NCI-H2196 treated with DMSO at 0.1 percent for 48 hours (cell line): ENCODE measurements around the gene TNFRSF21.
"Not testable (repeated sequence)": the region's sequence is repeated elsewhere in the genome, so short reads cannot be mapped to it uniquely, and the experiment has no call there.

ENCODE experiments used
- DNase-seq: peaks from one replicate; lab custom pipeline; 2025; ENCODE audit not compliant: unreplicated experiment; lab: John Stamatoyannopoulos, UW

TNFRSF21 gene

GRCh38 chr6:47228093-47228492 is 81.6 kb downstream of the TNFRSF21 start:
- not testable (repeated sequence) for DNase-seq

DNA sequence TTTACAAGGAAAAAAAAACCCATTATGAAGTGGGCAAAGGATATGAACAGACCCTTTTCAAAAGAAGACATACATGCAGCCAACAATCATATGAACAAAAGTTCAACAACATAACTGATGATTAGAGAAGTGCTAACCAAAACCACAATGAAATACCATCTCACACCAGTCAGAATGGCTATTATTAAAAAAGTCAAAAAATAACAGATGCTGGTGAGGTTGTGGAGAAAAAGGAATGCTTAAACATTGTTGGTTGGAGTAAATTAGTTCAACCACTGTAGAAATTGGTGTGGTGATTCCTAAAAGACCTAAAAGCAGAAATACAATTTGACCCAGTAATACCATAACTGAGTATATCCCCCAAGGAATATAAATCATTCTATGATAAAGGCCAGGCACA is 86.5 kb downstream of the TNFRSF21 start:
- not testable (repeated sequence) for DNase-seq

DNA sequence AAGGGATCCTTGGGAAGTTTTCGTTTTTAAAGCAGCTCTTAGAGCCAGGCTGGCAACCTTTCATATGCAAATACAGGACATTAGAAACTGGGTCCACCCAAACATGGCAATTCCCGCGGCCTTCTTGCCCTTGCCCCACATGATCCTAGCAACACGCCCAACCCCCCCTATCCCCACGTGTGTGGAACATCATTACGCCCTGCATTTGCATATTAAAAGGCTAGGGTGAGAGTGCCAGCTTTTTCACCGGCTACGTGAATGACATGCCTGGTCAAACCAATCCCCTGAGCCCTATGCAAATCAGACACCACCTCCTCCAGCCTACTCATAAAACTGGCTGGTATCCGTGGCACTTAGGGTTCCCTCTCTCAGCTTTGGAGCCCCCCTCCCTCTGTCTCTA is 88.1 kb downstream of the TNFRSF21 start:
- DNase-seq = no peak

GRCh38 chr6:47209632-47210031 is 100.1 kb downstream of the TNFRSF21 start:
- no peak for DNase-seq

- no peak for DNase-seq
Observed at GRCh38 chr6:47207261-47207660, 102.4 kb downstream of the TNFRSF21 start.

DNA sequence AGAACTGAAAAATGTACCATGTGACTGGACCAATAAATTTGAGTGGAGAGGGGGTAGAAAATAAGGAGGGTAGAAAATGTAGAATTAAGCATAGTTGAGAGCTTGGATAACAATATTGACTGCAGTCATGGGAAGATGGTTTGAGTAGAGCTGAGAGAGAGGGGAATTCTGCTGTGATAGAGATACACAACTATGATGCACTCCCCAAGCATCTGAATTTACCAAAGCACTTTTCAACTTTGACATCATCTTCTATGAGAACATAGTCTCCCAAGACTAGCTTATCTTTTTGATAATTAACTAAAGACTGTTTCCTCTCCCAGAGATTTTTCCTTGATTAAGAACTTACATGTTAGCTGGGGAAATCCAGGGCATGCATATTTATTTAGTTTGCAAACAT is 103.1 kb downstream of the TNFRSF21 start:
- no peak for DNase-seq

DNA sequence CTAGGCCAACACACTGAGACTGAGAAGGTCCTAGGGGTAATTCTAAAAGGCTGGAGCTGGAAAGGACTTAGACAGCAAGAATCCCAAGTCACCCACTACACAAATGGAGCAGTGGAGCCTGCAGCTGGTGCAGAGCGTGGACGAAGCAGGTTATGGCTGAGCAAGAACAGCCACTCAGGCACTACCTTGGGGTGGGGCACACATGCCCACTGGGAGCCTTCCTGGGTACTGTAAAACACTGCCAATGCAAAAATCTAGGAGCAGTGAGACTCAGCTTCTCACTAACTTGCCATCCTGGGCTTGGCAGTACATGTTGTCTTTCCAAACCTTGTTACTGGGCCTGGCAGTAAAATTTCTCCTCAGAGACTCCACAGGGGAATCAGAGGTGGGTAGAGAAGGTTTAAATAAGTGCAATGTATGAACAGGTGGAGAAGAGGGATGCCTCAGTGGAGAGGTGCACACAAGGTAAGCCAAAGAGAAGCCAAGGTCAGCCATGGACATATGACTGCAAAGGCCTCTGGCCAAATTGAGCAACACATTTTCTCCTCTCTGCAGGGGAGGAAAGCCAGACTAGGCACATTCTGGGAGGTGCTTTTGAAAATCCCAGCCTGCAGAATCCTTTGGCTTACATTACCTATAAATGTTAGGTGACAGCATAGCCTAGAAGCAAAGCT is 105.6 kb downstream of the TNFRSF21 start:
- no peak for DNase-seq

GRCh38 chr6:47203266-47203937 is 106.3 kb downstream of the TNFRSF21 start:
- DNase-seq = no peak

- DNase-seq = no peak
Observed at GRCh38 chr6:47202644-47203205, 107.0 kb downstream of the TNFRSF21 start.

DNA sequence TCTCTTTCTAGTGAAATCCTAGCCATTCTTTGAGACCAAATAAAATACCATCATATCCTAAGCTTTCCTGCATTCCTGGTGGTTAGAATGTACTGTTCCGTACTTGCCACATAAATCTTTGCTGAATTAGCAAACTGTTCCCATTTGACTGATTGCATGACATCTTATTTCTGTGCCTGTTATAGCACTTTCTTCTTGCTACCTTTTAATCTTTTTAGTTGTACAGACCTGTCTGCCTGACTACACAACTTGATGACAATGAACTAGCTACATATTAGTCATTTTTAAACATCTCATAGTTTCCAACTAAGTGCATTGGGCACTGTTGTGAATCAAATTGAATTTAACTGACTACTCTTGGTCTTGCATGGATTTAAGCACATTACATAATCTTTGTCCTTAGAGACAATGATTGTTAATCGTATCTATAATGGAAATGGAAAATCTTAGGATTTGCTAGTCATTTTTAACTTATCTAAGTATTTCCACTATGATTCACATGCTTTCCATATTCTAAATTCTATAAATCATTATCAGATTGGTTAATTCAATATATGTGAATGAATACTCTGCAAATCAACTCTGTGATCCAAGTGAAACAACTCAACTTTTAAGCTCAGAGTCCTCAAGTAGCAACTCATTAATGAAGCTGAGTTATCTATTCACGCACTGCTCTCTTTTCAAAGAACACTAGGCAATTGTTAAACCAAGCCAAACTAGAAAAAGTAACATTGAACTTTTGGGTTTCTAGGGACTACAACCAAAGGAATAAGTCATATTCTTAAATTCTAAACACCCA is 109.0 kb downstream of the TNFRSF21 start:
- no peak for DNase-seq

DNA sequence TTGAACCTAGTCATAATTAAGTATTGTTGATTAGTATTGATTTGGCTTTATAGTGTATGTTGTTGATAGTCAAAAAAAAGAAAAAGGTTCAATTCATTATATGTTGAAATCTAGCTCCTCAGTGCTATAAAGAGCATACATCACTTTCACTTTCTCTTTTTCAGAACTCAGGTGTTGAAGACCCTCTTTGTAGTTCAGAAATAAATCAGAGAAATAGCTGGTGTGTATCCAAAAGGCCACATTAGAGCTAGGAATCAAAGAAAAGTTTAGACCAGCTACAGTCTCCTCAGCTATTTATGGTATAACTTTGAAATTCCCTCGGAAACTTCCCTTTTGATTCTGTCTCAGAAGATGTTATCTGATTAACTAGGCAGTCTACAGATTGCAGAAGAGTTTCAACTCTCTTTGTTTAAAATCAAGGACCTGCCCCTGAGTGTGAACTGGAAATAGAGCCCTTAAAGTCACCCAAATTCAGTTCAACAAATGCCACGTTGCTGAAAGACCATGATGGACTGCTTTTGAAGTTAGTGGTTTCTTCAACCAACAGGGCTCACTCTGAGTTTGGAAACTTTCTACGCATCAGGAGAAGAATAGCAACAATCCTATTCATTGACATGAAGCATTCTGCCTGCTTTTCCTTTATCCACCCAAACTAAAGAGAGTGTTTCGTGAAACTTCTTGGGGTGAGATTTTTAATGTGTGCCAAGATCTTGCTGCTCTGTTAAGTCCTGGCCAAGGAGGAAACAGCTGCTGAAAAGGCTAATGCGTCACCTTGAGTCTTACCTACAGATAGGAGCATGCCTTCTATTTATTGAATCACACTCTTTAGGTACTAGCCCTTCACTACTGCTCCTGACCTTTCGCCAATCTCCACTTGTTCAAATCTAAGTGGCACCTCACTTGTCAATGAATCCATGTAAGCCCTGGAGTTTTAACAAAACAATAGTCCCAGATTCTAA is 111.7 kb downstream of the TNFRSF21 start:
- DNase-seq = no peak

DNA sequence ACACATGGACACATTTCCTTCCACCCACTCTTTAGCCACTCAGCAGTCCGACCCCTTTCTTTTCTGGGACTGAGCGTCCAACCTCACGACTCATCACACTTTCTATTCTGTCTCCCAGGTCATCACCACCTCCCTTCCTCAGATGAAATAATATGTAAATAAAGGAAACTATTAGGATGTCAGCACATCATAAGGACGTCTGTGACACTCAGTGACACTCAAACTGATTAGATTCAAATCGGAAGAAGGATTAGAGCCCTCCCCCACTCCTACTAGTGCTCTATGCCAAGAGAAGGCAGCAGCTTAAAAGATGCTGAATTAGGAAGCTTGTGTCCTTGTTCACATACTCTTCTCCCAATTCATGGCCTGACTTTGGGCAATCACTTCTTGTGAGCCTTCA is 113.6 kb downstream of the TNFRSF21 start:
- DNase-seq = no peak

DNA sequence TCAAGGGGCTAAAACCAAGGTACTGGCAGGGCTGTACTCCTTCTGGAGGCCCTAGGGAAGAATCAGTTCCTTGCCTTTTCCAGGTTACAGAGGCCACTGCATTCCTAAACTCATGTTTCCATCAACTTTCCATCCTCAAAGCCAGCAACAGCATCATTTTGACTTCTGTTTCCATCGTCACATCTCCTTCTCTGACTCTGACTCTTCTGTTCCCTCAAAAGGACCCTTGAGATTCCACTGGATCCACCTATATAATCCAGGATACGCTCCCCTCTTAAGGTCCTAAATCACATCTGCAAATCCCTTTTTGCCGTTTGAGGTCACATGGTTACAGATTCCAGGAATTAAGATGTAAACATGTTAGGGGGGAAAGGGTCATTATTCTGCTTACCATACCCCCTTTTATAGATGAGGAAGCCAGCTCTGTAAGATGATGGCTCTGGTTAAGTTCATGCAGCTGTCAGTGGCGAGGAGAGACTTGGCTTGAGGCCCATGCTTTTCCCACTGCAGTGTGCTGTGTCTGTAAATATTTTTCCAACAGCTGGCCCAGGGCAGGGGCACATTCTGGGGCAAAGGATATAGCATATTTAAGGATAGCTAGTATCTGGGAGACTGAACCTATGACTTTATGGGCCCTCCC is 114.6 kb downstream of the TNFRSF21 start:
- DNase-seq = no peak

DNA sequence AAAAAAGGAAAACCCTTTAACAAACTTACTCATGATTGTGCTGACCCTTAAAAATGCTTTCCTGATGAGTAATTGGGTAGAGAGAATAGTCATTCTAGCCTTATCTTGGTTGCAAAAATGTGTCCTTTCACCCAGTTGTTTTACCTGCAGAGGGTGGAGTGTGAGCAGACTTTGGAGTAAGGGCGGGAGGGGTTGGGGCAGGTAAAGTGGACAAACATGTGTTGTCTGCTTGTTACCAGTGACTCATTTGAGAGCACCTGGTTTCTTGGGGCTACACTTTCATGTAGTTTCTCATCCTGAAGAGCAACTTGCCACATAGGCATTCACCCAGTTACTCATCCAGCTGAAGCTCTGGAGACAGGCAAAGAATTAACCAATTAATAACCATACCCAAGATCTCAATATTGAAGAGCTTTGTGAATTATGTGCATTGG is 121.1 kb downstream of the TNFRSF21 start:
- no peak for DNase-seq

DNA sequence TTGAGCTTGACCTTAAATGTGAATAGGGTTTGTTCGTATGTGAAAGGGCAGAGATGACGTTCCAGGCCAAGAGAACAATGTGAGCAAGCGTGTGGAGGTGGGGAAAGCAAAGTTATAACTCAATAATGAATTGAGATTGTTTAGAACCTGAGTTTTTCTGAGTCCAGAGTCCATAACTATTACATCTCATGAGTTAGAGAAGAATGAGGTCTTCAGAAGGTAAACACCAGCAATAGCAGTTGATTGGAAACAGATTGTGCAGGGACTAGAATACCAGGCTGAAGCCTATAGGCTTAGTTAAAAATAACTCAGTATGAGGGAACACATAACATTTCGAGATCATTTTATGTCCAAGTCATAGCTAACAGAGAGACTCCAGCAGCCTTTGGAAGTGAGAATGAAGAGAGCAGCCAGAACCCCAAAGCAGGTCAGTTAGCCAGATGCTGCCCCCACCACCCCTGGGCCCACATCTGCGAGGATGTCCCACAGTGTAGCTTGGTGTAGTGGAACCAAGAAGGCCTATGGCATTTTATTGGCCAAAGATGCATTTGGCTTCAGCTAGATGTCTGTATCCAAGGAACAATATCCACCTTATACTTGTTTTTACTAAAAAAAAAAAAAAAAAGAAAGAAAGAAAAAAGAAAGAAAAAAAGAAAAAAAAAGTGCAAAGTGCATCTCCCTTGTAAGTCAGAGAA is 121.7 kb downstream of the TNFRSF21 start:
- no peak for DNase-seq

DNA sequence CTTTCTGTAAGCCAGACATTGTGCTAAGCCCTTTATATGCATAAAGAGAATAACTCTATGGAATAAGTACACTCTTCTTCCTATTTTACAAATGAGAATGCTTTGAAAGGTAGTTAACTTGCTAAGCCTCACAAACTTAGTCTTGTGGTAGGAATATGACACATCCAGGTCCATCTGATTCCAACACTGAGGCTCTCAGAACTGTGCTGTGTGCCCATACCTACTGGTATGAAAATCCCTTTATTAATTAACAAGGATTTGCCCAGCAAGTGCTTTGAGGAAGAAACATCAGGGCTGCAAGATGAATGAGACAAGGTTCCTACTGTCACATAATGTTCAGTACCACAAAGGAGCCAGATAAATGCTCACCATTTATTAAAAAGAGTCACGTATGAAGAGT is 122.6 kb downstream of the TNFRSF21 start:
- DNase-seq = no peak

DNA sequence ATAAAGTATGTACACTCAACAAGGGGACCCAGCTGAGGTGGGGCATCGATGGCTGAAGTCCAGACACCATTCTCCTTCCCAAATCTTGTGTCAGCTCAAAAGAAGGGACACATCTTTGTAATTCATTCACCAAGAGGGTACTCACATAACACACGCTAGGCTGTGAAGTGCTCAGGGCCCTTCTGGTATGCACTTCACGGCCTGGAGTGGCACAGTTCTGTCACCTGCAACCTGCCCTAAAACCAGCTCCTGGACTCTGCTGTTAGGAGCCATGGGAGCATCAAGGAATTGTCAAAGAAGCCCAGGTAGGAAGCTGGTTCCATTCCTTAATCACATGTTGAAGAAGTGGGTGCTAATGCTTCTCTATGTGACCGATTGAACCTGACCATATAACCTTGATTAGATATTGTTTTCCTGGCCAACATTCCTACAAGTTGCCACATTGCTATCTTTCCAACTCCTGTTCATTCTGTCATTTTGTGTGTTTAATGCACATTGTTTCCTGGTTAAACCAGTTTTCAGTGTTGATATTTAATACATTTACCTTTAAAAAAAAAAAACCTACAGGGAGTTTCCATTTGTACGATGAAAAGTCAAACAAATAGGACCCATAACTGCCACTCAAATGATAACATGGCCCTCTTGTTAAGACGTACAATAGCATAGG is 127.3 kb downstream of the TNFRSF21 start:
- no peak for DNase-seq

- DNase-seq = no peak
Observed at GRCh38 chr6:47181681-47182080, 128.0 kb downstream of the TNFRSF21 start.
